ENCODE data around the gene RCCD1. TPM values are rescaled to one million over a fixed set of nuclear protein-coding genes. Genes with fewer than 3 reads are reported as not detected.
A peak's percentile ranks its signal among the peaks of the same experiment; 100 is the strongest.

The RCCD1 gene
- total RNA-seq, 1 donor from 2014 or later = 11.5 TPM

DNA sequence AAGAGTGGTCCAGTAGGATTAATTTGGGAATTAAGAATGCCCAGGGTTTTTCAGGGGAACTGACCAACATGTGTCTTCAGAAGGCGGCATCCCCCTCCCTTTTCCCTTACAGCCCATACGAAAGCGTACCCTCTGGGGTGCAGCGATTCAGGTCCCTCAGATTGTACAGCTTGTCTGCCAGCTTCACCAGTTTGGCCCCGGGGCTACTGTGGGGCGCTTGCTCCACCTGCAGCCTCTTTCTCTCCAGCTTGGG is 23.2 kb upstream of the RCCD1 start:
- peak overlapping the region; percentile 87 for H3K27ac ChIP-seq (ENCODE audit: low read depth, low read length)
- H3K36me3 ChIP-seq (ENCODE audit: control insufficient read depth in 3 of 3, insufficient read depth in 3 of 3, low read length in 3 of 3) = peaks cover 4 to 7% (median 4%) of the 10 kb centered on the region in 3 donors
- peak overlapping the region; percentile 94 to 97 (median 95) for H3K4me3 ChIP-seq (ENCODE audit: low read length in 3 of 3)
- no peaks in the 10 kb centered on the region for H3K9me3 ChIP-seq (ENCODE audit: control insufficient read depth in 3 of 3, low read length in 3 of 3)
- H3K27me3 ChIP-seq (ENCODE audit: control insufficient read depth in 3 of 3, insufficient read depth in 3 of 3, low read length in 3 of 3) = no peaks in the 10 kb centered on the region
- peaks cover 49 to 51% (median 50%) of the 10 kb centered on the region in 3 donors for H3K4me1 ChIP-seq (ENCODE audit: control insufficient read depth in 3 of 3, insufficient read depth in 3 of 3, low read length in 3 of 3)
- H3K9ac ChIP-seq (ENCODE audit: low read depth in 1 of 3, low read length in 3 of 3) = peak overlapping the region; percentile 89 to 95 (median 93)

DNA sequence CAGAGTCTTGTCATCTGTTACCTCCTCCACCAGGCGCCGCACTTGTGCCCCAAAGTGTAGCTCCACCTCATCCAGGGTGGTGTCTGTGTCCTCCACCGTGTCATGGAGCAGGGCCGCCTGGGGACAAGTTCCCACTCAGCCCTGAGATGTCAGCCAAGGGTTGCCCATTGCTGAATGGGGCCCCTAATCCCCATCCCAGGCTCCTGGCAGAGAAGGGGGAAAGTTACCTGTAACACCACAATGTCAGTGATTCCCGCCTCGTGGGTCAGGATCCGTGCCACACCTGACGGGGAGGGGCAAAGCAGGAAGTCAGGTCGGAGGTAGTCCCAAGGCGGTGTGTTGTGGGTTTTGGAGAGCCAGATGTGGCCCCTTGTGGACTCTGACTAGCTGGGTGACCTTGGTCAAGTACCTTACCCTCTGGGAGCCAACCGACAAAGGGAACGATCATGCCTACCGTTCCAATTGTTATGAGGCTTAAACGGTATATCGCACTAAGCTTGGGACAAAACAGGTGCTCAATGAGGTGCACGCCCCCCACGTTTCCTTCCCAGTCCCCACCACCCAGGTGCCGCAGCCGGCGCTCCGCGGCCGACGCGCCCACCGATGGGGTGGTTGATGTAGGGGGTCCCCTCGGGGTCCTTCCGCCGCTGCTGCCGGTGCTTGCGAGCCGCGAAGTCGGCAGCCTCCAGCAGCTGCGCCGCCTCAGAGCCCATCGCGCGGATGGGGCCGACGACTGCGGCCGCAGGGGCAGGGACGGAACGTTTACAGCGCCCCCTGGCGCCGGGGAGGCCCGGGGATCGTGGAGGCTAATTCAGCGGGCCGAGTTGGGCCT is 22.6 kb upstream of the RCCD1 start, which contains the start of gene HDDC3:
Gene HDDC3, minus strand, starts transcription at position 722 of the 832 bp plus-strand sequence. Its CDS starts 9 bp downstream, at position 713.
- peaks cover 49 to 52% (median 50%) of the 10 kb centered on the region in 3 donors for H3K4me1 ChIP-seq (ENCODE audit: control insufficient read depth in 3 of 3, insufficient read depth in 3 of 3, low read length in 3 of 3)
- H3K4me3 ChIP-seq (ENCODE audit: low read length in 3 of 3) = peak within 1 kb of the TSS; percentile 94 to 97 (median 95)
- H3K9me3 ChIP-seq (ENCODE audit: control insufficient read depth in 3 of 3, low read length in 3 of 3) = no peaks in the 10 kb centered on the region
- peak within 1 kb of the TSS; percentile 87 for H3K27ac ChIP-seq (ENCODE audit: low read depth, low read length)
- H3K27me3 ChIP-seq (ENCODE audit: control insufficient read depth in 3 of 3, insufficient read depth in 3 of 3, low read length in 3 of 3) = no peaks in the 10 kb centered on the region
- H3K36me3 ChIP-seq (ENCODE audit: control insufficient read depth in 3 of 3, insufficient read depth in 3 of 3, low read length in 3 of 3) = peaks cover 7 to 12% (median 9%) of the 10 kb centered on the region in 3 donors
- peak within 1 kb of the TSS; percentile 89 to 95 (median 93) for H3K9ac ChIP-seq (ENCODE audit: low read depth in 1 of 3, low read length in 3 of 3)

DNA sequence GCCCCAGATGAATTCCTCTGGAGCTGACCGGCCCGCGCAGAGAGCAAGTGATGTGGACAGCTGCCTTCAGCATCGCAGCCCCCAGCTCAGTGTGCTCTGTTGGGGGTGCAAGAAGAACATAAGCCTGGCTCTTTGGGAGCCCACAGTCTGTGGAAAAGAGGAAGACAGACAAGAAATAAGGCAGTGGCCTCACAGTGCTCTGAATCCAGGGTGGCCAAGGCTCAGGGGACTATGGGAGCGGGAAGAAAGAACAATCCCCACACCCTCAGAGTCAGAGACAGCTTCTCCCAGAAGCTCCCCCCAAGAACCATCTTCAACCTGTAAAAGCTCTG is 22.1 kb upstream of the RCCD1 start:
- H3K36me3 ChIP-seq (ENCODE audit: control insufficient read depth in 3 of 3, insufficient read depth in 3 of 3, low read length in 3 of 3) = peaks cover 9 to 12% (median 9%) of the 10 kb centered on the region in 3 donors
- peaks cover 49 to 52% (median 50%) of the 10 kb centered on the region in 3 donors for H3K4me1 ChIP-seq (ENCODE audit: control insufficient read depth in 3 of 3, insufficient read depth in 3 of 3, low read length in 3 of 3)
- peak overlapping the region in 1 of 3 donors; percentile 94 for H3K4me3 ChIP-seq (ENCODE audit: low read length in 3 of 3)
- peak overlapping the region; percentile 87 for H3K27ac ChIP-seq (ENCODE audit: low read depth, low read length)
- peak overlapping the region; percentile 42 to 95 (median 65) for H3K9ac ChIP-seq (ENCODE audit: low read depth in 1 of 3, low read length in 3 of 3)
- no peaks in the 10 kb centered on the region for H3K27me3 ChIP-seq (ENCODE audit: control insufficient read depth in 3 of 3, insufficient read depth in 3 of 3, low read length in 3 of 3)
- no peaks in the 10 kb centered on the region for H3K9me3 ChIP-seq (ENCODE audit: control insufficient read depth in 3 of 3, low read length in 3 of 3)

DNA sequence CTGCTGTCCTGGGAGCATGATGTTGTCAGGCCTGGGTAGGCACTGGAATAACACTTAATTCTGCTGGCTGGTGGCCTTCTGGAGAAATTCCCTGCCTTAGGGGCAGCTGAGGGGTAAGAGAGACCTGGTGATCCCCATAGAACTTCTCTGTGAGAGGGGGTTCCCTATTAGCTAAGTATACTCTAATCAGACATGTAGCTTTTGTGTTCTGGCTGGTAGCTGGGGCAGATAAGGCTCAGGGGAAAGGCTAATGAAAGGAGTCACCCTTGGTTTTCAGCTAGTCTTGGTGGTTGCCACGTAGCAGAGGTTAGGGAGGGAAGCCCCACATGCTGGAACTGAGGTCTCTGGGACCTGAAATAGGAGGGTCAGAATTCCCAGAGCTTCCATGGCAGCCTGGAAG is 21.4 kb upstream of the RCCD1 start:
- H3K27me3 ChIP-seq (ENCODE audit: control insufficient read depth in 3 of 3, insufficient read depth in 3 of 3, low read length in 3 of 3) = no peaks in the 10 kb centered on the region
- H3K27ac ChIP-seq (ENCODE audit: low read depth, low read length) = no peak overlapping the region
- peaks cover 49 to 52% (median 50%) of the 10 kb centered on the region in 3 donors for H3K4me1 ChIP-seq (ENCODE audit: control insufficient read depth in 3 of 3, insufficient read depth in 3 of 3, low read length in 3 of 3)
- H3K36me3 ChIP-seq (ENCODE audit: control insufficient read depth in 3 of 3, insufficient read depth in 3 of 3, low read length in 3 of 3) = peaks cover 10 to 15% (median 10%) of the 10 kb centered on the region in 3 donors
- H3K9ac ChIP-seq (ENCODE audit: low read depth in 1 of 3, low read length in 3 of 3) = no peak overlapping the region
- no peaks in the 10 kb centered on the region for H3K9me3 ChIP-seq (ENCODE audit: control insufficient read depth in 3 of 3, low read length in 3 of 3)
- H3K4me3 ChIP-seq (ENCODE audit: low read length in 3 of 3) = no peak overlapping the region

DNA sequence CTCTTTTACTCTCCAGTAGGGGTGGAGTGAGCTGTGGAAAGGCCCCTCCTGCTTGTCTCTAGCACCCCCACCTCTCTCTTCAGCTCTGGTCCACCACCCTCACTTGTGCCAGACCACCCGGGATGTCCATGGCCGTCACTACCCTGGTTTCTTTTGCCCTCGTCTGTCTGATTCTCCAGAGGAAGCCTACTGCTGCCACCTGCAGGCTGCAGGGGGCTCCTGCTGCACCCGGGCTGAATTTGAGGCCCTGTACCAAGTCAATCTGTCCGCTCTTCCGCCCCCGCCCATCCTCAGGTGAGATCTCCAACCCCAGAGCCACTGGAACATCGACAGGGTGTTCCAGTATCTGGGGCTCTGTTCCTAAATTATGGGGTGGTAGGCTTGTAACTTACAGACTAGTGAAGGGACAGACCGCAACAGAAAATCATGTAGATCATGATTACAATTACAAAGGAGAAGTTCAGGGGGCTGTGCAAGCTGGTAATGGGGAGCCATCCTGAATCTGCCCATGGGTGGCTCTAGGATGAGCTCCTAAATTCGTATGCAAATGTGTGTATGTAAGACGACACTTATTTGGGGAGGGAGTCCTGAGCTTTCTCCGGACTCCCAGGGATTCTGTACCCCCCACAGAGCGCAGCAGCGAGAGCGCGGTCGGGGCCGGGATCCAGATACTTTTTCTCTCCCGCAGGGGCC is 20.3 kb upstream of the RCCD1 start:
- Histone ChIP-seq H3K36me3 (ENCODE audit: control insufficient read depth in 3 of 3, insufficient read depth in 3 of 3, low read length in 3 of 3) (peaks cover 15 to 21% (median 16%) of the 10 kb centered on the region in 3 donors), H3K27ac (ENCODE audit: low read depth, low read length) (peak overlapping the region; percentile 71), H3K27me3 (ENCODE audit: control insufficient read depth in 3 of 3, insufficient read depth in 3 of 3, low read length in 3 of 3) (no peaks in the 10 kb centered on the region), H3K9me3 (ENCODE audit: control insufficient read depth in 3 of 3, low read length in 3 of 3) (no peaks in the 10 kb centered on the region), H3K4me3 (ENCODE audit: low read length in 3 of 3) (peak overlapping the region; percentile 80 to 86 (median 84)), H3K9ac (ENCODE audit: low read depth in 1 of 3, low read length in 3 of 3) (peak overlapping the region; percentile 80 to 82 (median 82)), H3K4me1 (ENCODE audit: control insufficient read depth in 3 of 3, insufficient read depth in 3 of 3, low read length in 3 of 3) (peaks cover 44 to 47% (median 47%) of the 10 kb centered on the region in 3 donors)

DNA sequence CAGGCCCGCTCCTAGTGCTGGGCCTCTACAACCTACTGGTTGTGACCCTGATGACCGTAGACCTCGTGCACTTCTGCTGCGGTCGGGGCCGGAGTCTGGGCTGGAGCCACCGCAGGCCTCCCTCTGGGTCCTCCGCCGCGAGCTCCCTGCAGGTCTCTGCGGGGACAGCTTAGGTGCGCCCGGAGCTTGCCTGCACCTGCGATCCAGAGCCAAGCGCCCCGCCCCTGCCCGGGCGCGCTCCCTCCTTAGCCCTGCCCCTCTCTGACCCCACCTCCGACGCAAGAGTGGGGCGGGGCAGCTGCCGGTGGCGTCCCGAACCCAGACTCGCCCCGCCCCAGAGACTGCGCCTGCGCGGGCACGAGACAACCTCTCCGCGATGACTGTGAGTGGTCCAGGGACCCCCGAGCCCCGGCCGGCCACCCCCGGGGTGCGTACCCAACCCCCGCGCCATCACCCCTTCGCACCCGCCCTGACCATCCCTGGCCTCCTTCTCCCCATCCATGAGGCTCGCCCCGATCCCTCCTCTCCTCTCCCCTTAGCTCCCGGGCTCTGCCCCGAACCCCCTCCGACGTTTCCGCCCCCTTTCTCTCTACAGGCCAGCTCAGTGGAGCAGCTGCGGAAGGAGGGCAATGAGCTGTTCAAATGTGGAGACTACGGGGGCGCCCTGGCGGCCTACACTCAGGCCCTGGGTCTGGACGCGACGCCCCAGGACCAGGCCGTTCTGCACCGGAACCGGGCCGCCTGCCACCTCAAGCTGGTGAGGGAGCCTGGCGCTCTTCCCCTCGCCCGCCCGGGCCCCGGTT is 19.5 kb upstream of the RCCD1 start, which contains the start of gene UNC45A:
Gene UNC45A, plus strand, starts transcription at position 337 of the 803 bp plus-strand sequence. Its CDS starts 40 bp downstream, at position 377.
- Histone ChIP-seq H3K36me3 (ENCODE audit: control insufficient read depth in 3 of 3, insufficient read depth in 3 of 3, low read length in 3 of 3) (peaks cover 22 to 28% (median 23%) of the 10 kb centered on the region in 3 donors), H3K4me1 (ENCODE audit: control insufficient read depth in 3 of 3, insufficient read depth in 3 of 3, low read length in 3 of 3) (peaks cover 44 to 47% (median 45%) of the 10 kb centered on the region in 3 donors), H3K9me3 (ENCODE audit: control insufficient read depth in 3 of 3, low read length in 3 of 3) (no peaks in the 10 kb centered on the region), H3K4me3 (ENCODE audit: low read length in 3 of 3) (peak within 1 kb of the TSS; percentile 80 to 86 (median 84)), H3K9ac (ENCODE audit: low read depth in 1 of 3, low read length in 3 of 3) (peak within 1 kb of the TSS; percentile 80 to 82 (median 82)), H3K27me3 (ENCODE audit: control insufficient read depth in 3 of 3, insufficient read depth in 3 of 3, low read length in 3 of 3) (no peaks in the 10 kb centered on the region), H3K27ac (ENCODE audit: low read depth, low read length) (peak within 1 kb of the TSS; percentile 71)

DNA sequence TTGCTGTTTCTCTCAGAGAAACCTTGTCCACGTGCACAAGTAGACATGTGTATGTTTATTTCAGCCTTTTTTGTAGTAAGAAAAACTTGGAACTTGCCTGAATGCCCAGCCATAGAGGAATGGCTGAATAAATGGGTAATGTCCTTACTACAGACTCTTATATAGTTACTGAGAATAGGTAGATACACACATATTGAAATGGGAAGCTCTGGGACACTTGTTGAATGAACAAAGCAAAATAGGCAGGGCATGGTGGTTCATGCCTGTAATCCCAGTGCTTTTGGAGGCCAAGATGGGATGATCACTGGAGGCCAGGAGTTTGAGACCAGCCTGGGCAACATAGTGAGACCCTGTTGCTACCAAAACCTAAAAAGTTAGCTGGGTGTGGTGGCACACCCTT is 17.9 kb upstream of the RCCD1 start:
- Histone ChIP-seq H3K4me3 (ENCODE audit: low read length in 3 of 3) (no peak overlapping the region), H3K4me1 (ENCODE audit: control insufficient read depth in 3 of 3, insufficient read depth in 3 of 3, low read length in 3 of 3) (peaks cover 29 to 33% (median 31%) of the 10 kb centered on the region in 3 donors), H3K9ac (ENCODE audit: low read depth in 1 of 3, low read length in 3 of 3) (peak overlapping the region in 2 of 3 donors; percentile 8 to 33), H3K27me3 (ENCODE audit: control insufficient read depth in 3 of 3, insufficient read depth in 3 of 3, low read length in 3 of 3) (no peaks in the 10 kb centered on the region), H3K9me3 (ENCODE audit: control insufficient read depth in 3 of 3, low read length in 3 of 3) (no peaks in the 10 kb centered on the region), H3K36me3 (ENCODE audit: control insufficient read depth in 3 of 3, insufficient read depth in 3 of 3, low read length in 3 of 3) (peaks cover 33 to 40% (median 35%) of the 10 kb centered on the region in 3 donors), H3K27ac (ENCODE audit: low read depth, low read length) (no peak overlapping the region)

DNA sequence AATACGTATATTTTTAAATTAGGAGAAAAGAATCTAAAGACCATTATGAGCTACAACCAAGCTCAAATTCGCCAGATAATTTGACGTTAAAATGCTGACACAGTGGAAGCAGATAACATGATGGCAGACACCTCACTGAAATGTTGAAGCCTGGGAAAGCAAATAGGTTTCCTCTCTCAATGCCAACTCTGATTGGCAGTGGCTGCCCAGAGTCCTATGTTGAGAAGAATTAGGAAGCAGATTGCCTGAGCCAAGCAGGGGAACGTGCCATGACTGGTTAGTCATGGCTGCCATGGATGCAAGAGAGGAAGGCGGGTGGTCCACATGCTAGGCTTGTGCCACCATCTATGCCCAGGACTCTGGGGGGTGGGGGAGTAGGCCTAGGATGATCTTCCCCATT is 16.4 kb upstream of the RCCD1 start:
- Histone ChIP-seq H3K36me3 (ENCODE audit: control insufficient read depth in 3 of 3, insufficient read depth in 3 of 3, low read length in 3 of 3) (peaks cover 47 to 54% (median 49%) of the 10 kb centered on the region in 3 donors), H3K27ac (ENCODE audit: low read depth, low read length) (no peak overlapping the region), H3K4me1 (ENCODE audit: control insufficient read depth in 3 of 3, insufficient read depth in 3 of 3, low read length in 3 of 3) (peaks cover 20 to 23% (median 21%) of the 10 kb centered on the region in 3 donors), H3K4me3 (ENCODE audit: low read length in 3 of 3) (no peak overlapping the region), H3K27me3 (ENCODE audit: control insufficient read depth in 3 of 3, insufficient read depth in 3 of 3, low read length in 3 of 3) (no peaks in the 10 kb centered on the region), H3K9me3 (ENCODE audit: control insufficient read depth in 3 of 3, low read length in 3 of 3) (no peaks in the 10 kb centered on the region), H3K9ac (ENCODE audit: low read depth in 1 of 3, low read length in 3 of 3) (no peak overlapping the region)

DNA sequence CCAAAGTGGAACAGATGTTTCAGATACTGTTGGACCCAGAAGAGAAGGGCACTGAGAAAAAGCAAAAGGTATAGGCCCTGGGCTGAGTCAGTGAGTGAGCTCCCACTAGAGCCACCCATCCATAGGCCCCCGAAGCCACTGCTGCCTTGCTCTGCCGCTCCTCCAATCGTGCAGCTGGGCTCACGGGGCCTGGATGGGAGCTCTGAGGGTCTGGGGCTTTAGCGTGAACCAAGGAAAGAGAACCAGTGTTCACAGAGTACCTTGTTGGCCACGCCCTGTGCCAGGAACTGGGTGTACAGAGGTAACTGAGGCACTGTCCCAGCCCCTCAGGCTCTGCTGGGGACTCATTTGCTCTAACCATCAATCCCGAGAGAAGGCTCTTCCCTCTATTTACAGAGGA is 14.9 kb upstream of the RCCD1 start:
- Histone ChIP-seq H3K27me3 (ENCODE audit: control insufficient read depth in 3 of 3, insufficient read depth in 3 of 3, low read length in 3 of 3) (no peaks in the 10 kb centered on the region), H3K9ac (ENCODE audit: low read depth in 1 of 3, low read length in 3 of 3) (no peak overlapping the region), H3K36me3 (ENCODE audit: control insufficient read depth in 3 of 3, insufficient read depth in 3 of 3, low read length in 3 of 3) (peaks cover 58 to 68% (median 61%) of the 10 kb centered on the region in 3 donors)

More for the DNA sequence above, 14.9 kb upstream of the RCCD1 start:
- no peak overlapping the region for H3K27ac ChIP-seq (ENCODE audit: low read depth, low read length)
- H3K4me3 ChIP-seq (ENCODE audit: low read length in 3 of 3) = no peak overlapping the region
- peaks cover 11 to 13% (median 13%) of the 10 kb centered on the region in 3 donors for H3K4me1 ChIP-seq (ENCODE audit: control insufficient read depth in 3 of 3, insufficient read depth in 3 of 3, low read length in 3 of 3)
- no peaks in the 10 kb centered on the region for H3K9me3 ChIP-seq (ENCODE audit: control insufficient read depth in 3 of 3, low read length in 3 of 3)
